ENCODE data around the gene NME4.

DNA sequence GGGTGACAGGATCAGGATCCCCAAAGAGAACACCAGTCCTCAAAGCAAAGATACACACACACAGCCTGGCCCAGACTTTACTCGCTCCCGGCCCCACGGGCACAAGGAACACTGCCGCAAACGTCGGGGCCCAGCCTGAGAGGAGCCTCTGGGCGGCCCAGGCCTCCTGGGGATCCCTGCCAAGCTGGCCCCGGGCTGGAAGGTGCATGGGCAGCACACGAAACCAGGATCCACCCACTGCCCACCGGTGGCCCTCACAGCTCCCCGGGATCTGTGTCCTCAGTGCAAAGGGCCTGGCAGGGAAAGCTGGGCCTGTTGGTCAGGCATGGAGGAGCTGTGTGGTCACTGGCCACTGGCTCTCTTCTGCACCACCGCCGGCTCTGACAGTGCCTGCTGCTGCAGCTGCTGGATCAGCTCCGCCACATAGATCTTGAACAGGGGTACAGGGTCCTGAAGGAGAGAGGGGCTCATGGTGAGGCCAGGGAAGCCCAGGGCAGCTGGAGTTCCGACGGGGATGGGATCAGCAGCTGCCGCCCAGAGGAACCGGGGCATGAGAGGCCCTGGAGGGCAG lies 29.6 kb upstream of the NME4 start:
- no peak for TF ChIP-seq POLR2A (IDR thresholded peaks at IDR 0.05)
- TF ChIP-seq, protein P1, sequence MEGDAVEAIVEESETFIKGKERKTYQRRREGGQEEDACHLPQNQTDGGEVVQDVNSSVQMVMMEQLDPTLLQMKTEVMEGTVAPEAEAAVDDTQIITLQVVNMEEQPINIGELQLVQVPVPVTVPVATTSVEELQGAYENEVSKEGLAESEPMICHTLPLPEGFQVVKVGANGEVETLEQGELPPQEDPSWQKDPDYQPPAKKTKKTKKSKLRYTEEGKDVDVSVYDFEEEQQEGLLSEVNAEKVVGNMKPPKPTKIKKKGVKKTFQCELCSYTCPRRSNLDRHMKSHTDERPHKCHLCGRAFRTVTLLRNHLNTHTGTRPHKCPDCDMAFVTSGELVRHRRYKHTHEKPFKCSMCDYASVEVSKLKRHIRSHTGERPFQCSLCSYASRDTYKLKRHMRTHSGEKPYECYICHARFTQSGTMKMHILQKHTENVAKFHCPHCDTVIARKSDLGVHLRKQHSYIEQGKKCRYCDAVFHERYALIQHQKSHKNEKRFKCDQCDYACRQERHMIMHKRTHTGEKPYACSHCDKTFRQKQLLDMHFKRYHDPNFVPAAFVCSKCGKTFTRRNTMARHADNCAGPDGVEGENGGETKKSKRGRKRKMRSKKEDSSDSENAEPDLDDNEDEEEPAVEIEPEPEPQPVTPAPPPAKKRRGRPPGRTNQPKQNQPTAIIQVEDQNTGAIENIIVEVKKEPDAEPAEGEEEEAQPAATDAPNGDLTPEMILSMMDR (IDR thresholded peaks at IDR 0.05) = no peak

All from testis (tissue), 2 donors.